Measurements from ENCODE around the gene TTPAL. TPM values are rescaled to one million over a fixed set of nuclear protein-coding genes. Genes with fewer than 3 reads are reported as not detected.

TTPAL gene
- total and polyA plus RNA-seq, 10 of the 15 experiments (the other 5 are each of a cell fraction or from before 2014, with no cell fraction given): 4.0 to 24.0 (median 9.3) TPM

DNA sequence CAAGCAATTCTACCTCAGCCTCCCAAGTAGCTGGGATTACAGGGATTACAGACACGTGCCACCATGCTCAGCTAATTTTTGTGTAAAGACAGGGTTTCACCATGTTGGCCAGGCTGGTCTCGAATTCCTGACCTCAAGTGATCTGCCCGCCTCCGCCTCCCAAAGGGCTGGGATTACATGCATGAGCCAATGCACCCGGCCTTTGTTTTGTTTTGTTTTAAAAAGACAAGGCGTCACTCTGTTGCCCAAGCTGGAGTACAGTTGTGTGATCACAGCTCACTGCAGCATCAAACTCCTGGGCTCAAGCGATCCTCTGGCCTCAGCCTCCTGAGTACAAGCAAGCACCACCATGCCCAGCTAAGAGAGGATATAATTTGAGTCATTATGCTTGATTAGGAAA is 40.8 kb downstream of the TTPAL start:
- 0 out of 2 replicates have a peak, but pooled peaks cover 4% of the 10 kb centered on the region for H4K20me1 ChIP-seq (ENCODE audit: control insufficient read depth, insufficient read depth)

DNA sequence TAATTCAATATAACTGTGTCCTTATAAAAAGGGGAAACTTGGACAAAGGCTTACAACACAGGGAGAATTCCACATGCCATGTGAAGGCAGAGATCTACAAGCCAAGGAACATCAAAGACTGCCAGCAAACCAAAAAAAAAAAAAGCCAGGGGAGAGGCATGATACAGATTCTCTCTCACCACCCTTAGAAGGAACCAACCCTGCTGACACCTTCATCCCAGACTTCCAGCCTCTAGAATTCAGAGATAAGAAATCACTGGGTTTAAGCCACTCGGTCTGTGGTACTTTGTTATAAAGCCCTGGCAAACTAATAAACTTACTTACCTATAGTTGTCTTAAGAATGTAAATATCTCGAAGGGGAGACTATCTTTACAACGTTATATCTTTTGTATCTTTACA is 41.8 kb downstream of the TTPAL start:
- intact Hi-C loops (cut with micrococcal nuclease; ENCODE audit: unreplicated experiment) (no loop called here), in situ Hi-C loops (cut with MboI) (no loop called here)
- H3K4me2 ChIP-seq (ENCODE audit: control insufficient read depth, insufficient read depth): no peak overlapping the region
- CTCF ChIA-PET: interaction anchor here (0.9 to 1.6 kb wide), 6 partner anchors 12 to 165 kb away, joined by 3 to 7 read pairs (median 3); no protein-coding TSS in a partner anchor
- ATAC-seq: no peak
- H3K4me3 ChIP-seq: no peak overlapping the region
- no peak for FAIRE-seq
- no peaks in the 10 kb centered on the region for H3K9me3 ChIP-seq (replicated peaks; ENCODE audit: control insufficient read depth, insufficient read depth, low read length)
- H3K27ac ChIP-seq (ENCODE audit: control insufficient read depth, insufficient read depth): no peak overlapping the region
- DNase-seq (ENCODE audit: low read depth, low spot score): no peak
- no peak overlapping the region for H3K9ac ChIP-seq (ENCODE audit: control insufficient read depth, insufficient read depth, low read length)
- H2AFZ ChIP-seq (ENCODE audit: control insufficient read depth, low read depth, low read length): no peak overlapping the region
- RAD21 ChIA-PET (ENCODE audit: unreplicated experiment): interaction anchor here (0.7 kb wide), 1 partner anchor 304 kb away, joined by 3 read pairs; no protein-coding TSS in a partner anchor
- no TSS peak for BruUV-seq (replicated peaks)
- peaks cover 57% of the 10 kb centered on the region for H3K79me2 ChIP-seq (ENCODE audit: control insufficient read depth, insufficient read depth, low read length)
- H3K27me3 ChIP-seq (replicated peaks in 1 of 2; ENCODE audit: control insufficient read depth in 2 of 2, insufficient read depth in 2 of 2, low read length in 1 of 2): no peaks in the 10 kb centered on the region
- 96% methylated on average over 3 of the region's 3 CpGs for WGBS (ENCODE audit: insufficient coverage, insufficient replicate concordance, low lambda C conversion rate, missing lambda C conversion rate)
- POLR2A ChIA-PET: interaction anchor here (1.4 kb wide), 1 partner anchor 27 kb away, joined by 4 read pairs; no protein-coding TSS in a partner anchor
- H3K4me1 ChIP-seq (ENCODE audit: control insufficient read depth, insufficient read depth, low read length): peaks cover 5% of the 10 kb centered on the region; the same call in 1 of the 2 replicates
- SMC1A ChIA-PET (ENCODE audit: uncharacterized antibody, unreplicated experiment): interaction anchor here (0.7 to 1.2 kb wide), 4 partner anchors 23 to 167 kb away, joined by 3 to 5 read pairs (median 3); no protein-coding TSS in a partner anchor
- no peaks in the 10 kb centered on the region; a peak in 1 of 4 replicates for H3K36me3 ChIP-seq (ENCODE audit: control insufficient read depth in 2 of 2, insufficient read depth in 2 of 2, low read length in 1 of 2)
- H4K20me1 ChIP-seq (ENCODE audit: control insufficient read depth, insufficient read depth): 0 out of 2 replicates have a peak, but pooled peaks cover 4% of the 10 kb centered on the region
- TF ChIP-seq, protein P1, sequence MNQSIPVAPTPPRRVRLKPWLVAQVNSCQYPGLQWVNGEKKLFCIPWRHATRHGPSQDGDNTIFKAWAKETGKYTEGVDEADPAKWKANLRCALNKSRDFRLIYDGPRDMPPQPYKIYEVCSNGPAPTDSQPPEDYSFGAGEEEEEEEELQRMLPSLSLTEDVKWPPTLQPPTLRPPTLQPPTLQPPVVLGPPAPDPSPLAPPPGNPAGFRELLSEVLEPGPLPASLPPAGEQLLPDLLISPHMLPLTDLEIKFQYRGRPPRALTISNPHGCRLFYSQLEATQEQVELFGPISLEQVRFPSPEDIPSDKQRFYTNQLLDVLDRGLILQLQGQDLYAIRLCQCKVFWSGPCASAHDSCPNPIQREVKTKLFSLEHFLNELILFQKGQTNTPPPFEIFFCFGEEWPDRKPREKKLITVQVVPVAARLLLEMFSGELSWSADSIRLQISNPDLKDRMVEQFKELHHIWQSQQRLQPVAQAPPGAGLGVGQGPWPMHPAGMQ (IDR thresholded peaks at IDR 0.05; ENCODE audit: borderline replicate concordance): no peak
- no peak for TF ChIP-seq RFX5 (IDR thresholded peaks at IDR 0.05; ENCODE audit: low read depth, low read length)
- TF ChIP-seq, protein P2, sequence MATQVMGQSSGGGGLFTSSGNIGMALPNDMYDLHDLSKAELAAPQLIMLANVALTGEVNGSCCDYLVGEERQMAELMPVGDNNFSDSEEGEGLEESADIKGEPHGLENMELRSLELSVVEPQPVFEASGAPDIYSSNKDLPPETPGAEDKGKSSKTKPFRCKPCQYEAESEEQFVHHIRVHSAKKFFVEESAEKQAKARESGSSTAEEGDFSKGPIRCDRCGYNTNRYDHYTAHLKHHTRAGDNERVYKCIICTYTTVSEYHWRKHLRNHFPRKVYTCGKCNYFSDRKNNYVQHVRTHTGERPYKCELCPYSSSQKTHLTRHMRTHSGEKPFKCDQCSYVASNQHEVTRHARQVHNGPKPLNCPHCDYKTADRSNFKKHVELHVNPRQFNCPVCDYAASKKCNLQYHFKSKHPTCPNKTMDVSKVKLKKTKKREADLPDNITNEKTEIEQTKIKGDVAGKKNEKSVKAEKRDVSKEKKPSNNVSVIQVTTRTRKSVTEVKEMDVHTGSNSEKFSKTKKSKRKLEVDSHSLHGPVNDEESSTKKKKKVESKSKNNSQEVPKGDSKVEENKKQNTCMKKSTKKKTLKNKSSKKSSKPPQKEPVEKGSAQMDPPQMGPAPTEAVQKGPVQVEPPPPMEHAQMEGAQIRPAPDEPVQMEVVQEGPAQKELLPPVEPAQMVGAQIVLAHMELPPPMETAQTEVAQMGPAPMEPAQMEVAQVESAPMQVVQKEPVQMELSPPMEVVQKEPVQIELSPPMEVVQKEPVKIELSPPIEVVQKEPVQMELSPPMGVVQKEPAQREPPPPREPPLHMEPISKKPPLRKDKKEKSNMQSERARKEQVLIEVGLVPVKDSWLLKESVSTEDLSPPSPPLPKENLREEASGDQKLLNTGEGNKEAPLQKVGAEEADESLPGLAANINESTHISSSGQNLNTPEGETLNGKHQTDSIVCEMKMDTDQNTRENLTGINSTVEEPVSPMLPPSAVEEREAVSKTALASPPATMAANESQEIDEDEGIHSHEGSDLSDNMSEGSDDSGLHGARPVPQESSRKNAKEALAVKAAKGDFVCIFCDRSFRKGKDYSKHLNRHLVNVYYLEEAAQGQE (IDR thresholded peaks at IDR 0.05; ENCODE audit: low read depth, low read length): no peak
- TF ChIP-seq MEF2B (IDR thresholded peaks at IDR 0.05; ENCODE audit: partially characterized antibody, poor library complexity, severe bottlenecking): no peak
- TF ChIP-seq GABPA (IDR thresholded peaks at IDR 0.05; ENCODE audit: low read depth): no peak
- no peak for TF ChIP-seq CBX5 (IDR thresholded peaks at IDR 0.05; ENCODE audit: low read depth)
- TF ChIP-seq KDM1A (IDR thresholded peaks at IDR 0.05; ENCODE audit: borderline replicate concordance): no peak
- no peak for TF ChIP-seq NR2F1 (conservative IDR thresholded peaks at IDR 0.05)

More for the DNA sequence above, 40.8 kb downstream of the TTPAL start:
- Histone ChIP-seq H3K4me3 (no peak overlapping the region), H2AFZ (ENCODE audit: control insufficient read depth, low read depth, low read length) (no peak overlapping the region), H3K79me2 (ENCODE audit: control insufficient read depth, insufficient read depth, low read length) (peaks cover 53% of the 10 kb centered on the region), H3K27ac (ENCODE audit: control insufficient read depth, insufficient read depth) (no peak overlapping the region), H3K36me3 (ENCODE audit: control insufficient read depth in 2 of 2, insufficient read depth in 2 of 2, low read length in 1 of 2) (peaks cover 0 to 3% of the 10 kb centered on the region in 2 experiments; a peak in 2 of 4 replicates), H3K4me2 (ENCODE audit: control insufficient read depth, insufficient read depth) (no peak overlapping the region), H3K27me3 (replicated peaks in 1 of 2; ENCODE audit: control insufficient read depth in 2 of 2, insufficient read depth in 2 of 2, low read length in 1 of 2) (no peaks in the 10 kb centered on the region), H3K4me1 (ENCODE audit: control insufficient read depth, insufficient read depth, low read length) (0 out of 2 replicates have a peak, but pooled peaks cover 2% of the 10 kb centered on the region), H3K9me3 (replicated peaks; ENCODE audit: control insufficient read depth, insufficient read depth, low read length) (no peaks in the 10 kb centered on the region), H3K9ac (ENCODE audit: control insufficient read depth, insufficient read depth, low read length) (no peak overlapping the region)
- ChIA-PET RAD21 (ENCODE audit: unreplicated experiment) (interaction anchor here (0.5 kb wide), 1 partner anchor 1070 kb away, joined by 3 read pairs; no protein-coding TSS in a partner anchor), POLR2A (interaction anchor here (0.6 kb wide), 1 partner anchor 41 kb away, joined by 3 read pairs; the partner anchor contains the start of gene TTPAL), SMC1A (ENCODE audit: uncharacterized antibody, unreplicated experiment) (no interaction called here), CTCF (interaction anchor here (1.3 kb wide), 1 partner anchor 60 kb away, joined by 3 read pairs; no protein-coding TSS in a partner anchor)
- intact Hi-C loops (cut with micrococcal nuclease; ENCODE audit: unreplicated experiment) (no loop called here), in situ Hi-C loops (cut with MboI) (no loop called here)
- DNase-seq (ENCODE audit: low read depth, low spot score): no peak
- 86% methylated on average over 7 of the region's 7 CpGs for WGBS (ENCODE audit: insufficient coverage, insufficient replicate concordance, low lambda C conversion rate, missing lambda C conversion rate)
- no TSS peak for BruUV-seq (replicated peaks)
- no peak for ATAC-seq
- no peak for FAIRE-seq
- no peak for TF ChIP-seq NR2C1 (IDR thresholded peaks at IDR 0.05)

All from GM12878 (cell line).